CD14-positive monocyte (primary cell): ENCODE results near the gene QSER1. TPM values are rescaled to one million over a fixed set of nuclear protein-coding genes. Genes with fewer than 3 reads are reported as not detected.

Experiments used
- DNase-seq, 3 donors: peaks; one replicate each; pipeline ENCODE4 v3.0.0-alpha.2; 2011 to 2022
- H2AFZ ChIP-seq: 2 replicates; pipeline ENCODE4 v1.6.0; 2012; ENCODE audit warnings: mild to moderate bottlenecking, low read depth, low read length, inconsistent platforms; ENCODE audit not compliant: insufficient read depth, poor library complexity, severe bottlenecking
- H3K27ac ChIP-seq, 2 donors: 1 replicate in 1 of 2; 2 replicates in 1 of 2; pipeline ENCODE4 v1.5.1; 2012 to 2013; ENCODE audit warnings: low read length in 2 of 2, control low read depth in 1 of 2, inconsistent platforms in 1 of 2, low read depth in 1 of 2, mild to moderate bottlenecking in 1 of 2
- H3K27me3 ChIP-seq, 2 donors: one replicate each; pipeline versions ENCODE4 v1.6.0 to v1.6.1; 2011 to 2013; ENCODE audit warnings: low read length in 2 of 2; ENCODE audit not compliant: control insufficient read depth in 2 of 2, insufficient read depth in 2 of 2
- H3K36me3 ChIP-seq, 2 donors: replicated peaks in 1 of 2; 1 replicate in 1 of 2; 2 replicates in 1 of 2; pipeline versions ENCODE4 v1.5.1 to v1.6.1; 2012 to 2013; ENCODE audit warnings: low read length in 2 of 2, control low read depth in 1 of 2, inconsistent platforms in 1 of 2, mild to moderate bottlenecking in 1 of 2; ENCODE audit not compliant: insufficient read depth in 2 of 2, control insufficient read depth in 1 of 2
- H3K4me1 ChIP-seq, 2 donors: 1 replicate in 1 of 2; 2 replicates in 1 of 2; pipeline versions ENCODE4 v1.5.1 to v1.6.1; 2012 to 2013; ENCODE audit warnings: low read length in 2 of 2, control low read depth in 1 of 2, inconsistent platforms in 1 of 2, mild to moderate bottlenecking in 1 of 2, moderate library complexity in 1 of 2; ENCODE audit not compliant: insufficient read depth in 2 of 2, control insufficient read depth in 1 of 2
- H3K4me2 ChIP-seq: replicated peaks from 2 replicates; pipeline ENCODE3; 2012; ENCODE audit warnings: low read length, moderate library complexity, mild to moderate bottlenecking; ENCODE audit not compliant: poor library complexity, severe bottlenecking; ENCODE audit errors: extremely low read depth
- H3K4me3 ChIP-seq, 3 experiments: fragments of 200-600 bp in 1 of 3; sonication (generic) in 1 of 3; replicated peaks in 1 of 3; 1 replicate in 2 of 3; 2 replicates in 1 of 3; pipeline ENCODE4 v1.5.1; 2011 to 2013; ENCODE audit warnings: low read length in 3 of 3, mild to moderate bottlenecking in 3 of 3, control low read depth in 2 of 3, low read depth in 2 of 3, inconsistent platforms in 1 of 3, moderate library complexity in 1 of 3
- H3K79me2 ChIP-seq: 2 replicates; pipeline ENCODE4 v1.6.0; 2012; ENCODE audit warnings: mild to moderate bottlenecking, control low read depth, inconsistent platforms, low read length, moderate library complexity; ENCODE audit not compliant: insufficient read depth
- H3K9ac ChIP-seq: 2 replicates; pipeline ENCODE4 v1.6.0; 2017; ENCODE audit warnings: low read length, mild to moderate bottlenecking; ENCODE audit not compliant: insufficient read depth, poor library complexity, severe bottlenecking
- H3K9me3 ChIP-seq, 2 donors: replicated peaks in 1 of 2; 1 replicate in 1 of 2; 2 replicates in 1 of 2; pipeline versions ENCODE4 v1.5.1 to v1.6.1; 2012 to 2013; ENCODE audit warnings: low read length in 2 of 2, control low read depth in 1 of 2; ENCODE audit not compliant: control insufficient read depth in 1 of 2, insufficient read depth in 1 of 2
- H4K20me1 ChIP-seq: 2 replicates; pipeline ENCODE4 v1.6.0; 2012; ENCODE audit warnings: mild to moderate bottlenecking, low read length, control low read depth, moderate library complexity; ENCODE audit not compliant: insufficient read depth
- H3K27ac Mint-ChIP-seq, 7 donors: one replicate each; pipeline ENCODE4 v1.8.0; 2020; ENCODE audit warnings: mild to moderate bottlenecking in 7 of 7, mixed read lengths in 7 of 7, moderate library complexity in 6 of 7, inconsistent platforms in 2 of 7
- H3K27me3 Mint-ChIP-seq, 3 donors: one replicate each; pipeline ENCODE4 v1.8.0; 2021 to 2022; ENCODE audit warnings: low read depth in 3 of 3, mild to moderate bottlenecking in 3 of 3, mixed read lengths in 3 of 3, moderate library complexity in 3 of 3, inconsistent platforms in 1 of 3
- H3K36me3 Mint-ChIP-seq, 2 donors: one replicate each; pipeline ENCODE4 v1.8.0; 2020; ENCODE audit warnings: mixed read lengths in 2 of 2, inconsistent platforms in 1 of 2, mild to moderate bottlenecking in 1 of 2
- H3K4me1 Mint-ChIP-seq: one replicate; pipeline ENCODE4 v1.8.0; 2020; ENCODE audit warnings: mild to moderate bottlenecking, mixed read lengths
- H3K4me3 Mint-ChIP-seq, 2 donors: one replicate each; pipeline ENCODE4 v1.8.0; 2020; ENCODE audit warnings: mild to moderate bottlenecking in 2 of 2, mixed read lengths in 2 of 2, moderate library complexity in 1 of 2
- H3K9me3 Mint-ChIP-seq, 7 donors: one replicate each; pipeline ENCODE4 v1.8.0; 2020 to 2022; ENCODE audit warnings: mixed read lengths in 7 of 7, mild to moderate bottlenecking in 6 of 7, moderate library complexity in 6 of 7, inconsistent platforms in 2 of 7
- CTCF ChIP-seq: fragments of 200-600 bp; IDR thresholded peaks from one replicate; pipeline ENCODE4 v1.8.0; 2022; ENCODE audit warnings: antibody characterized with exemption, mild to moderate bottlenecking
- WGBS: methylation state at CpG from one replicate; pipeline ENCODE4 v1.1.5; 2013; ENCODE audit warnings: missing lambda C conversion rate; ENCODE audit not compliant: insufficient coverage; 5-methylcytosine and 5-hydroxymethylcytosine counted together
- intact Hi-C, 2 donors: fragments of 100-400 bp; cut with micrococcal nuclease; formaldehyde crosslinking; loops; one replicate each; pipeline versions ENCODE4 v1.15.0 to v1.15.1; 2023
- polyA plus RNA-seq, 3 donors: library from polyadenylated mRNA; depleted of rRNA in 1 of 3; unstranded in 2 of 3; stranded (reverse) in 1 of 3; fragments of 300-500 nt in 2 of 3; fragments of >200 nt in 1 of 3; fragmentation: Illumina TruSeq in 2 of 3; gene quantifications; 1 replicate in 2 of 3; 2 replicates in 1 of 3; pipeline ENCODE4 v1.2.3, GENCODE V29; 2012 to 2021

QSER1 gene
- polyA plus RNA-seq, 3 donors: 1.1 to 7.0 (median 2.5) TPM

DNA sequence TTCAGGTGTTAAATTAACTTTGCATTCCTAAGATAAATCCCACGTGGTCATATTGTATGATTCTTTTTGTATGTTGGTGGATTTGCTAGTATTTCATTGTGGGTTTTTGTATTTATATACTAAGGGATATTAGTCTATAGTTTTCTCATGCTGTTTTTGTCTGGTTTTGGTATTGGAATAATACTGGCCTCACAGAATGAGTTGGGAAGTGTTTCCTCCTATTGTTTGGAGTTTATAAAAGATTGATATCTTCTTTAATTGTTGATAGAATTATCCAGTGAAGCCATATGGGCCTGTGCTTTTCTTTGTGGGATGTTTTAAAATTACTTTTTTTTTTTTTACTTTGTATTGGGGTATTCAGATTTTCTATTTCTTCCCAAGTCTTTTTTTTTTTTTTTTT is 59.8 kb downstream of the QSER1 start:
- Mint-ChIP-seq H3K9me3 (peaks cover 0 to 7% (median 5%) of the 10 kb centered on the region in 7 donors), H3K27ac (no peak overlapping the region), H3K27me3 (no peaks in the 10 kb centered on the region), H3K4me3 (no peak overlapping the region), H3K4me1 (no peaks in the 10 kb centered on the region), H3K36me3 (peaks cover 23 to 25% of the 10 kb centered on the region in 2 donors)
- TF ChIP-seq CTCF: no peak
- no peak overlapping the region for H2AFZ ChIP-seq
- H3K9me3 ChIP-seq: no peaks in the 10 kb centered on the region
- H3K27ac ChIP-seq: no peak overlapping the region
- H4K20me1 ChIP-seq: no peaks in the 10 kb centered on the region
- H3K79me2 ChIP-seq: no peaks in the 10 kb centered on the region
- no CpG with 5 or more reads among the region's 1 CpG for WGBS
- no peaks in the 10 kb centered on the region for H3K4me1 ChIP-seq
- DNase-seq: no peak
- no peak overlapping the region for H3K9ac ChIP-seq
- peaks cover 15 to 42% of the 10 kb centered on the region in 2 donors for H3K36me3 ChIP-seq
- intact Hi-C loops: no loop called here
- H3K27me3 ChIP-seq: no peaks in the 10 kb centered on the region
- H3K4me2 ChIP-seq: no peak overlapping the region
- no peak overlapping the region for H3K4me3 ChIP-seq

DNA sequence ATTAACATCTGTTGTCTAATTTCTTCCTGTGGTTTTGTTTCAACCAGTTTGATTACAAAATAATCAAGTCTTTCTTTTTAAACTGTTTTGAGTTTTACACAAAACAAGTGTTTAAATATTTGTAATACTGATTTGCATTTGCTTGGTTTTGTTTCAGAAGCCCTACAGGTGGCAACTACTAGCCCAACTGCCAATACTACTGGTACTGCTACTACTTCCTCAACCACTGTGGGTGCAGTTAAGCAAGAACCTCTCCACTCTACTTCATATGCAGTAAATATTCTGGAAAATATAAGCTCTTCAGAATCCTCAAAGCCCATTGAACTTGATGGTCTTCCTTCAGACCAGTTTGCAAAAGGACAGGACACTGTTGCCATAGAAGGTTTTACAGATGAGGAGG is 61.1 kb downstream of the QSER1 start:
- Histone ChIP-seq H3K9ac (no peak overlapping the region), H4K20me1 (no peaks in the 10 kb centered on the region), H3K4me2 (no peak overlapping the region), H3K27ac (peak overlapping the region in 1 of 2 donors; percentile 20), H3K79me2 (no peaks in the 10 kb centered on the region), H3K27me3 (no peaks in the 10 kb centered on the region), H3K4me3 (no peak overlapping the region), H3K36me3 (peaks cover 28 to 46% of the 10 kb centered on the region in 2 donors), H3K9me3 (no peaks in the 10 kb centered on the region), H3K4me1 (no peaks in the 10 kb centered on the region), H2AFZ (no peak overlapping the region)
- H3K27ac Mint-ChIP-seq: no peak overlapping the region
- no peak overlapping the region for H3K4me3 Mint-ChIP-seq
- TF ChIP-seq CTCF: no peak
- no peaks in the 10 kb centered on the region for H3K4me1 Mint-ChIP-seq
- DNase-seq: no peak
- H3K27me3 Mint-ChIP-seq: no peaks in the 10 kb centered on the region
- H3K36me3 Mint-ChIP-seq: peaks cover 25 to 27% of the 10 kb centered on the region in 2 donors
- peaks cover 0 to 3% (median 0%) of the 10 kb centered on the region in 7 donors for H3K9me3 Mint-ChIP-seq
- intact Hi-C loops: no loop called here
